ENCODE data around the gene LPCAT3. TPM values are rescaled to one million over a fixed set of nuclear protein-coding genes. Genes with fewer than 3 reads are reported as not detected.

The LPCAT3 gene
- total RNA-seq, 2 donors from 2014 or later = 33.6 to 86.7 TPM

DNA sequence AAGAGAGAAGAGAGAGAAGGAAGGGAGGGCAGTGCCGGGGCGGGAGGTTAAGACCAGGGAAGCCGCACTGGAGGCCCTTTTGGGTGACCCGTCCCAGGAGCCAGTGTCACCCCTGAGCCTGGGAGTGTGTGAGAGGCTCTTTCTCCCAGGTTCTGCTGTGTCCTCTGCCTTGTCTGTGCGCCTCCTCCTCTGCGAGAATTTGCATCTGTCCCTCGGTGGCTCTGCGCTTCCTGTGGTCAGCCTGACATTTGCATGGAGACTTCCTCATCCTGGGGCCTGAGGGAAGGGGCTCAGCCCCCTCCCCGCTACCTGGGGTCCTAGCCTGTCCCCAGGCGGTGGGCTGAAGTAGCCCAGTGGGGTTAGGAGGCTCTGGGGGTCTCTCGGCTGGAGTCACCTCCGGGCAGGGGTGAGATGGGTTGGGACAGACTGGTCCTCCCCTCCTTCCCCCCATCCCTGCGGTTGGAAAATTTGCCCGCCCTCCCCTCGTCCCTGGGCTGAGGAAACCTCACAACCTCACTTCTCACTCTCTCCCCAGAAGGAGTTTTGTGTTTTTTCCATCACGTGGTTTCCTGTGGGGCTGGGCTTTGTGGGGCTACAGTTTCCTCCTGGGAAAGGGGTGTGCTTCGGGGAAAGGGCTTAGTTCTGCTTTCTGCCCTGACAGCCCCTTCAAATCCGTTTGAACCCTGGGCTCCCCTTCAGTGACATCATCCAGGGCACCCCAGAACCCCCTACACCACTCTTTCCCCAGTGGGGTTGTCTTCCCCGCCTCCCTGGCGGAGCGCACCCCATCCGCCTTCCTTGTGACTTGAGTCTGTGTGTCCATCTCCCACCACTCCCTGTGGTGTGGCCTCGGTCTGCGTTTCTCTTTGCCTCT lies 64.6 kb downstream of the LPCAT3 start:
- peak overlapping the region; percentile 28 for H3K27ac Mint-ChIP-seq
- no peaks in the 10 kb centered on the region for H3K9me3 ChIP-seq (ENCODE audit: control insufficient read depth, low read length)

DNA sequence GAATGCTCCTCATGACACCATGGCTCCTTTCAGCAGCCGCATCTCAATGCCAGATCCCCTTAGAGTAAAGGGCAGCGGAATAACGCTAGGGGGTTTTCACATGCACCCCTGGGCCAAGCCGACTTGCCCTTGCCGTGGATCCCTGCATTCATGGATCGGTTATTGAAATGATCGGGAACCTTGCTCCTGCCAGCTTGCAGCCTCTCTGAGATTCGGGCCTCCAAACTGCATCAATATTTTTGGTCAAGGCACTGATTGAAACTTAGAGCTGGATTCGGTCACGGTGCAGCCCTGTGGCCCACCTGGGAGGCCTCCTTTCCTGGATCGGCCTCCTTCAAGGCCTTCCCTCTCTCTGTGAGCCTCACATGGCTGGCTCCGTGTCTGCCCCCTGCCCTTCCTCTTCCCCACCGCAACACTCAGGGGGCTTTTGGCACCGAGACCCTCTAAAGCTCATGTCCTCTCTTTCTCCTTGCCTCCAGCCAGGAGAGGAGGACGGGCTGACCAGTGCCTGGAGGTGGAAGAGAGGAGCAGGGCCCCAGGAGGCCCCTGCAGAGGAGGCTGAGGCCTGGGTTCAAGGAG lies 65.3 kb downstream of the LPCAT3 start:
- Mint-ChIP-seq H3K4me1 (peaks cover 6% of the 10 kb centered on the region), H3K9me3 (no peaks in the 10 kb centered on the region), H3K27ac (no peak overlapping the region), H3K27me3 (ENCODE audit: insufficient read depth) (no peaks in the 10 kb centered on the region), H3K36me3 (ENCODE audit: low read depth) (peaks cover 17% of the 10 kb centered on the region), H3K4me3 (no peak overlapping the region)
- Histone ChIP-seq H3K36me3 (ENCODE audit: control insufficient read depth, insufficient read depth, low read length) (no peaks in the 10 kb centered on the region), H3K27ac (ENCODE audit: low read depth, low read length) (no peak overlapping the region), H3K4me1 (ENCODE audit: control insufficient read depth, insufficient read depth, low read length) (no peaks in the 10 kb centered on the region), H3K4me3 (ENCODE audit: low read length) (no peak overlapping the region), H3K9me3 (ENCODE audit: control insufficient read depth, low read length) (no peaks in the 10 kb centered on the region), H3K27me3 (ENCODE audit: control insufficient read depth, insufficient read depth, low read length, poor library complexity, severe bottlenecking) (no peaks in the 10 kb centered on the region), H3K9ac (ENCODE audit: extremely low read depth, low read length, poor library complexity, severe bottlenecking) (no peak overlapping the region)
- TF ChIP-seq, protein P1, sequence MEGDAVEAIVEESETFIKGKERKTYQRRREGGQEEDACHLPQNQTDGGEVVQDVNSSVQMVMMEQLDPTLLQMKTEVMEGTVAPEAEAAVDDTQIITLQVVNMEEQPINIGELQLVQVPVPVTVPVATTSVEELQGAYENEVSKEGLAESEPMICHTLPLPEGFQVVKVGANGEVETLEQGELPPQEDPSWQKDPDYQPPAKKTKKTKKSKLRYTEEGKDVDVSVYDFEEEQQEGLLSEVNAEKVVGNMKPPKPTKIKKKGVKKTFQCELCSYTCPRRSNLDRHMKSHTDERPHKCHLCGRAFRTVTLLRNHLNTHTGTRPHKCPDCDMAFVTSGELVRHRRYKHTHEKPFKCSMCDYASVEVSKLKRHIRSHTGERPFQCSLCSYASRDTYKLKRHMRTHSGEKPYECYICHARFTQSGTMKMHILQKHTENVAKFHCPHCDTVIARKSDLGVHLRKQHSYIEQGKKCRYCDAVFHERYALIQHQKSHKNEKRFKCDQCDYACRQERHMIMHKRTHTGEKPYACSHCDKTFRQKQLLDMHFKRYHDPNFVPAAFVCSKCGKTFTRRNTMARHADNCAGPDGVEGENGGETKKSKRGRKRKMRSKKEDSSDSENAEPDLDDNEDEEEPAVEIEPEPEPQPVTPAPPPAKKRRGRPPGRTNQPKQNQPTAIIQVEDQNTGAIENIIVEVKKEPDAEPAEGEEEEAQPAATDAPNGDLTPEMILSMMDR (conservative IDR thresholded peaks at IDR 0.05) = no peak
- no peak for DNase-seq
- WGBS, 2 experiments (ENCODE audit: insufficient coverage in 1 of 2, insufficient read length in 1 of 2) = 93 to 98% methylated on average over 13 to 15 of the region's 15 CpGs

More for the DNA sequence above, 64.6 kb downstream of the LPCAT3 start:
- Histone ChIP-seq H3K27ac (ENCODE audit: low read depth, low read length) (no peak overlapping the region), H3K27me3 (ENCODE audit: control insufficient read depth, insufficient read depth, low read length, poor library complexity, severe bottlenecking) (no peaks in the 10 kb centered on the region), H3K4me3 (ENCODE audit: low read length) (no peak overlapping the region), H3K4me1 (ENCODE audit: control insufficient read depth, insufficient read depth, low read length) (no peaks in the 10 kb centered on the region), H3K9ac (ENCODE audit: extremely low read depth, low read length, poor library complexity, severe bottlenecking) (no peak overlapping the region), H3K36me3 (ENCODE audit: control insufficient read depth, insufficient read depth, low read length) (no peaks in the 10 kb centered on the region)
- Mint-ChIP-seq H3K36me3 (ENCODE audit: low read depth) (peaks cover 17% of the 10 kb centered on the region), H3K4me3 (no peak overlapping the region), H3K9me3 (no peaks in the 10 kb centered on the region), H3K4me1 (peaks cover 6% of the 10 kb centered on the region), H3K27me3 (ENCODE audit: insufficient read depth) (no peaks in the 10 kb centered on the region)
- peak; percentile 51 for DNase-seq
- TF ChIP-seq, protein P1 (conservative IDR thresholded peaks at IDR 0.05) = no peak
- WGBS, 2 experiments (ENCODE audit: insufficient coverage in 1 of 2, insufficient read length in 1 of 2) = 85 to 88% methylated on average over 10 to 24 of the region's 24 CpGs

DNA sequence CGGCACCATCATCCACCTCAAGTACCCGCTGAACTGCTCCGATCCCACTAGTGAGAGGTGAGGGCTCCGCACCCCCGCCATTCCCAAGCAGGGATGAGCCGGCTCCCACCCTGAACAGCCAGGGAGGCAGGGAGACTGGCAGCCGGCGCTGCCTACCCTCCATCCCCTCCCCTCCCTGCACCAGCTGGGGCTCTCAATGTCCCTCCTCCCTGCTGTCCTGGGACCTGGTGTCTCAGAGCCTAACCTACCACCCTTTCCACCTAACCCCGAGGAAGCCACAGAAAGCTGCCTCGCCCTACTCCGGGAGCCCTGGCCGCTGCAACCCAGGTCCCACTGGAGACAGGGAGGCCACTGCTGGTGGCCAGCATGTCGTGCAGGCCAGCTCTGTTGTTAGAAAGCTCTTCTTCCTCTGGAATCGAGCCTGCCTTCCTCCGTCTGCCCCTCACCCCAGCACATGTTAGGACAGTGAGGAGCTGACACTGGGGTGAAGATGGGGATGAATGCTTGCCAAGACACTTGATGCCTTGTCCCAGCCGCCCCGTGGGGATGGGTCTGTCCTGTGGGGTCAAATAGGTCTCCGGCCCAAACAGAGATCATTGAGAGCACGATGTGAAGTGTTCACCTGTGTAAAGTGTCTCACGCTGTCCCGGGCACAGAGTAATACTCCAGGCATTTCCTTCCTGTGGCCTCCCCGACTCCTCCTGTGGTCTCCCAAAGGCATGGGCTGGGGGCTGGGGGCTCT lies 66.0 kb downstream of the LPCAT3 start:
- H3K27ac Mint-ChIP-seq = no peak overlapping the region
- Histone ChIP-seq H3K9ac (ENCODE audit: extremely low read depth, low read length, poor library complexity, severe bottlenecking) (no peak overlapping the region), H3K27ac (ENCODE audit: low read depth, low read length) (no peak overlapping the region), H3K27me3 (ENCODE audit: control insufficient read depth, insufficient read depth, low read length, poor library complexity, severe bottlenecking) (no peaks in the 10 kb centered on the region), H3K36me3 (ENCODE audit: control insufficient read depth, insufficient read depth, low read length) (no peaks in the 10 kb centered on the region), H3K4me3 (ENCODE audit: low read length) (no peak overlapping the region), H3K4me1 (ENCODE audit: control insufficient read depth, insufficient read depth, low read length) (no peaks in the 10 kb centered on the region), H3K9me3 (ENCODE audit: control insufficient read depth, low read length) (no peaks in the 10 kb centered on the region)
- no peaks in the 10 kb centered on the region for H3K27me3 Mint-ChIP-seq (ENCODE audit: insufficient read depth)
- H3K9me3 Mint-ChIP-seq = no peaks in the 10 kb centered on the region
- H3K4me1 Mint-ChIP-seq = peaks cover 6% of the 10 kb centered on the region
- peaks cover 17% of the 10 kb centered on the region for H3K36me3 Mint-ChIP-seq (ENCODE audit: low read depth)
- 79 to 94% methylated on average over 9 to 22 of the region's 22 CpGs for WGBS, 2 experiments (ENCODE audit: insufficient coverage in 1 of 2, insufficient read length in 1 of 2)
- TF ChIP-seq, protein P1 (conservative IDR thresholded peaks at IDR 0.05) = no peak
- no peak overlapping the region for H3K4me3 Mint-ChIP-seq
- DNase-seq = peak; percentile 55

All from endodermal cell (in vitro differentiated cells).